Measurements from ENCODE around the gene PYROXD2. TPM values are rescaled to one million over a fixed set of nuclear protein-coding genes. Genes with fewer than 3 reads are reported as not detected.

PYROXD2 gene
- total and polyA plus RNA-seq, 2 of the 13 experiments (the other 11 are each of a cell fraction or from before 2014, with no cell fraction given): 2.0 to 6.2 TPM

DNA sequence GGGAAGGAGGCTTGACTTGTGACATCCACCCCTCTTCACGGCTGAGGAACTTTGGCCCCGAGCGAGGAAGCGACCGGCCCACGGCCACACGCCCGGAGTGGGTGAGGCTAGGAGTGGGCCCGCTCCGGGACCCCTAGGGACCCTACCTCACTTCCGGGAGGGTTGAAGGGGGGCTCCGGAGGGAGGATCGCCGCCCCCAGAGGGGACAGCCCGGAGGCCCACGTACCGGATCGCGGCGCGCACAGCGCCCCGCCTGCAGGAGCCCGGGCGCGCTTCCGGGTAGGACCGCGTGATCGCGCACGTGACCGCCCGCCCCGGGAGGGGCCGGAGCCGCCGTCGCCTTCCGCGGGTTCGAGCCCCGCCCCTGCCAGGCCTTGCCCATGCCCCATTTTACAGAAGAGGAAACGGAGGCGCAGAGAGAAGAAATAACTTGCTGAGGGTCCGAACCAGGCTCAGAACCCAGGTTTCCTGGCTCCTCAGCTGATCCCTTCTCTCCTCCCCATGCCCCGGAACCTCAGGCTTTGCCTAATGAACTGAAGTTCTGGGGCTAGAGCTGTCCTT lies 31.8 kb upstream of the PYROXD2 start, which contains the start of gene HPS1 (continued):
- TF ChIP-seq, protein P1, sequence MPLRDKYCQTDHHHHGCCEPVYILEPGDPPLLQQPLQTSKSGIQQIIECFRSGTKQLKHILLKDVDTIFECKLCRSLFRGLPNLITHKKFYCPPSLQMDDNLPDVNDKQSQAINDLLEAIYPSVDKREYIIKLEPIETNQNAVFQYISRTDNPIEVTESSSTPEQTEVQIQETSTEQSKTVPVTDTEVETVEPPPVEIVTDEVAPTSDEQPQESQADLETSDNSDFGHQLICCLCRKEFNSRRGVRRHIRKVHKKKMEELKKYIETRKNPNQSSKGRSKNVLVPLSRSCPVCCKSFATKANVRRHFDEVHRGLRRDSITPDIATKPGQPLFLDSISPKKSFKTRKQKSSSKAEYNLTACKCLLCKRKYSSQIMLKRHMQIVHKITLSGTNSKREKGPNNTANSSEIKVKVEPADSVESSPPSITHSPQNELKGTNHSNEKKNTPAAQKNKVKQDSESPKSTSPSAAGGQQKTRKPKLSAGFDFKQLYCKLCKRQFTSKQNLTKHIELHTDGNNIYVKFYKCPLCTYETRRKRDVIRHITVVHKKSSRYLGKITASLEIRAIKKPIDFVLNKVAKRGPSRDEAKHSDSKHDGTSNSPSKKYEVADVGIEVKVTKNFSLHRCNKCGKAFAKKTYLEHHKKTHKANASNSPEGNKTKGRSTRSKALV (CRISPR knock-in tag; IDR thresholded peaks at IDR 0.05): peak; percentile 66
- TF ChIP-seq PHF20 (CRISPR knock-in tag; IDR thresholded peaks at IDR 0.05) (peak; percentile 91), ZNF75D (CRISPR knock-in tag; IDR thresholded peaks at IDR 0.05; ENCODE audit: borderline replicate concordance) (no peak), SP1 (IDR thresholded peaks at IDR 0.05) (no peak), SP1 (CRISPR knock-in tag; IDR thresholded peaks at IDR 0.05) (no peak), ZNF629 (CRISPR knock-in tag; conservative IDR thresholded peaks at IDR 0.05) (peak; percentile 97), NRL (CRISPR knock-in tag; IDR thresholded peaks at IDR 0.05; ENCODE audit: borderline replicate concordance) (no peak), KMT2A (CRISPR knock-in tag; IDR thresholded peaks at IDR 0.05) (peak; percentile 62; the same call in 1 of the 2 replicates)
- TF ChIP-seq, protein P2, sequence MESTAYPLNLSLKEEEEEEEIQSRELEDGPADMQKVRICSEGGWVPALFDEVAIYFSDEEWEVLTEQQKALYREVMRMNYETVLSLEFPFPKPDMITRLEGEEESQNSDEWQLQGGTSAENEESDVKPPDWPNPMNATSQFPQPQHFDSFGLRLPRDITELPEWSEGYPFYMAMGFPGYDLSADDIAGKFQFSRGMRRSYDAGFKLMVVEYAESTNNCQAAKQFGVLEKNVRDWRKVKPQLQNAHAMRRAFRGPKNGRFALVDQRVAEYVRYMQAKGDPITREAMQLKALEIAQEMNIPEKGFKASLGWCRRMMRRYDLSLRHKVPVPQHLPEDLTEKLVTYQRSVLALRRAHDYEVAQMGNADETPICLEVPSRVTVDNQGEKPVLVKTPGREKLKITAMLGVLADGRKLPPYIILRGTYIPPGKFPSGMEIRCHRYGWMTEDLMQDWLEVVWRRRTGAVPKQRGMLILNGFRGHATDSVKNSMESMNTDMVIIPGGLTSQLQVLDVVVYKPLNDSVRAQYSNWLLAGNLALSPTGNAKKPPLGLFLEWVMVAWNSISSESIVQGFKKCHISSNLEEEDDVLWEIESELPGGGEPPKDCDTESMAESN (CRISPR knock-in tag; conservative IDR thresholded peaks at IDR 0.05): peak; percentile 65; the same call in 1 of the 2 replicates
- TF ChIP-seq, protein P3, sequence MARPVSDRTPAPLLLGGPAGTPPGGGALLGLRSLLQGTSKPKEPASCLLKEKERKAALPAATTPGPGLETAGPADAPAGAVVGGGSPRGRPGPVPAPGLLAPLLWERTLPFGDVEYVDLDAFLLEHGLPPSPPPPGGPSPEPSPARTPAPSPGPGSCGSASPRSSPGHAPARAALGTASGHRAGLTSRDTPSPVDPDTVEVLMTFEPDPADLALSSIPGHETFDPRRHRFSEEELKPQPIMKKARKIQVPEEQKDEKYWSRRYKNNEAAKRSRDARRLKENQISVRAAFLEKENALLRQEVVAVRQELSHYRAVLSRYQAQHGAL (CRISPR knock-in tag; IDR thresholded peaks at IDR 0.05; ENCODE audit: not compliant biosample characterization): no peak
- TF ChIP-seq, protein P4, sequence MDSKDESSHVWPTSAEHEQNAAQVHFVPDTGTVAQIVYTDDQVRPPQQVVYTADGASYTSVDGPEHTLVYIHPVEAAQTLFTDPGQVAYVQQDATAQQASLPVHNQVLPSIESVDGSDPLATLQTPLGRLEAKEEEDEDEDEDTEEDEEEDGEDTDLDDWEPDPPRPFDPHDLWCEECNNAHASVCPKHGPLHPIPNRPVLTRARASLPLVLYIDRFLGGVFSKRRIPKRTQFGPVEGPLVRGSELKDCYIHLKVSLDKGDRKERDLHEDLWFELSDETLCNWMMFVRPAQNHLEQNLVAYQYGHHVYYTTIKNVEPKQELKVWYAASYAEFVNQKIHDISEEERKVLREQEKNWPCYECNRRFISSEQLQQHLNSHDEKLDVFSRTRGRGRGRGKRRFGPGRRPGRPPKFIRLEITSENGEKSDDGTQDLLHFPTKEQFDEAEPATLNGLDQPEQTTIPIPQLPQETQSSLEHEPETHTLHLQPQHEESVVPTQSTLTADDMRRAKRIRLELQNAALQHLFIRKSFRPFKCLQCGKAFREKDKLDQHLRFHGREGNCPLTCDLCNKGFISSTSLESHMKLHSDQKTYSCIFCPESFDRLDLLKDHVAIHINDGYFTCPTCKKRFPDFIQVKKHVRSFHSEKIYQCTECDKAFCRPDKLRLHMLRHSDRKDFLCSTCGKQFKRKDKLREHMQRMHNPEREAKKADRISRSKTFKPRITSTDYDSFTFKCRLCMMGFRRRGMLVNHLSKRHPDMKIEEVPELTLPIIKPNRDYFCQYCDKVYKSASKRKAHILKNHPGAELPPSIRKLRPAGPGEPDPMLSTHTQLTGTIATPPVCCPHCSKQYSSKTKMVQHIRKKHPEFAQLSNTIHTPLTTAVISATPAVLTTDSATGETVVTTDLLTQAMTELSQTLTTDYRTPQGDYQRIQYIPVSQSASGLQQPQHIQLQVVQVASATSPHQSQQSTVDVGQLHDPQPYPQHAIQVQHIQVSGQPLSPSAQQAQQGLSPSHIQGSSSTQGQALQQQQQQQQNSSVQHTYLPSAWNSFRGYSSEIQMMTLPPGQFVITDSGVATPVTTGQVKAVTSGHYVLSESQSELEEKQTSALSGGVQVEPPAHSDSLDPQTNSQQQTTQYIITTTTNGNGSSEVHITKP (CRISPR knock-in tag; IDR thresholded peaks at IDR 0.05; ENCODE audit: low read depth): no peak
- TF ChIP-seq, protein P5, sequence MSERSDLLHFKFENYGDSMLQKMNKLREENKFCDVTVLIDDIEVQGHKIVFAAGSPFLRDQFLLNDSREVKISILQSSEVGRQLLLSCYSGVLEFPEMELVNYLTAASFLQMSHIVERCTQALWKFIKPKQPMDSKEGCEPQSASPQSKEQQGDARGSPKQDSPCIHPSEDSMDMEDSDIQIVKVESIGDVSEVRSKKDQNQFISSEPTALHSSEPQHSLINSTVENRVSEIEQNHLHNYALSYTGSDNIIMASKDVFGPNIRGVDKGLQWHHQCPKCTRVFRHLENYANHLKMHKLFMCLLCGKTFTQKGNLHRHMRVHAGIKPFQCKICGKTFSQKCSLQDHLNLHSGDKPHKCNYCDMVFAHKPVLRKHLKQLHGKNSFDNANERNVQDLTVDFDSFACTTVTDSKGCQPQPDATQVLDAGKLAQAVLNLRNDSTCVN (CRISPR knock-in tag; IDR thresholded peaks at IDR 0.05; ENCODE audit: borderline replicate concordance): no peak
- TF ChIP-seq, protein P6, sequence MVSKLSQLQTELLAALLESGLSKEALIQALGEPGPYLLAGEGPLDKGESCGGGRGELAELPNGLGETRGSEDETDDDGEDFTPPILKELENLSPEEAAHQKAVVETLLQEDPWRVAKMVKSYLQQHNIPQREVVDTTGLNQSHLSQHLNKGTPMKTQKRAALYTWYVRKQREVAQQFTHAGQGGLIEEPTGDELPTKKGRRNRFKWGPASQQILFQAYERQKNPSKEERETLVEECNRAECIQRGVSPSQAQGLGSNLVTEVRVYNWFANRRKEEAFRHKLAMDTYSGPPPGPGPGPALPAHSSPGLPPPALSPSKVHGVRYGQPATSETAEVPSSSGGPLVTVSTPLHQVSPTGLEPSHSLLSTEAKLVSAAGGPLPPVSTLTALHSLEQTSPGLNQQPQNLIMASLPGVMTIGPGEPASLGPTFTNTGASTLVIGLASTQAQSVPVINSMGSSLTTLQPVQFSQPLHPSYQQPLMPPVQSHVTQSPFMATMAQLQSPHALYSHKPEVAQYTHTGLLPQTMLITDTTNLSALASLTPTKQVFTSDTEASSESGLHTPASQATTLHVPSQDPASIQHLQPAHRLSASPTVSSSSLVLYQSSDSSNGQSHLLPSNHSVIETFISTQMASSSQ (IDR thresholded peaks at IDR 0.05; ENCODE audit: low read depth): no peak
- TF ChIP-seq, protein P6 (CRISPR knock-in tag; IDR thresholded peaks at IDR 0.05; ENCODE audit: borderline replicate concordance): no peak
